MCF 10A (cell line): ENCODE results near the gene CDK14. TPM values are rescaled to one million over a fixed set of nuclear protein-coding genes. Genes with fewer than 3 reads are reported as not detected.

Experiments
- BruUV-seq: library from RNA; stranded (reverse); fragments of 400-500 nt; replicated peaks from 2 replicates; lab custom pipeline; 2021; lab: Mats Ljungman, UMichigan
- CTCF ChIA-PET: fragments of 300-600 bp; sonication (Branson Sonifier 250); formaldehyde crosslinking; extraction: SDS; loops from one replicate; lab custom pipeline; 2021; ENCODE audit warnings: antibody characterized with exemption, inconsistent platforms; lab: Yijun Ruan, JAX
- POLR2A ChIA-PET: fragments of 300-600, 350-650 bp; sonication (Branson Sonifier 250); formaldehyde crosslinking; extraction: SDS; loops from one replicate; lab custom pipeline; 2020; ENCODE audit warnings: antibody characterized with exemption, inconsistent platforms; lab: Yijun Ruan, JAX
- DNase-seq: peaks from one replicate; pipeline ENCODE4 v3.0.0-alpha.2; 2018; ENCODE audit not compliant: unreplicated experiment
- H3K27ac Mint-ChIP-seq: one replicate; pipeline ENCODE4 v1.8.0; 2022; ENCODE audit warnings: mild to moderate bottlenecking, low read depth, mixed read lengths; ENCODE audit not compliant: unreplicated experiment
- H3K27me3 Mint-ChIP-seq: one replicate; pipeline ENCODE4 v1.8.0; 2022; ENCODE audit warnings: mixed read lengths; ENCODE audit not compliant: insufficient read depth, unreplicated experiment
- H3K36me3 Mint-ChIP-seq: one replicate; pipeline ENCODE4 v1.8.0; 2022; ENCODE audit warnings: mild to moderate bottlenecking, moderate library complexity, mixed read lengths; ENCODE audit not compliant: insufficient read depth, unreplicated experiment
- H3K4me1 Mint-ChIP-seq: one replicate; pipeline ENCODE4 v1.8.0; 2022; ENCODE audit warnings: mixed read lengths; ENCODE audit not compliant: insufficient read depth, unreplicated experiment
- H3K4me3 Mint-ChIP-seq: one replicate; pipeline ENCODE4 v1.8.0; 2022; ENCODE audit warnings: mild to moderate bottlenecking, moderate library complexity, mixed read lengths; ENCODE audit not compliant: unreplicated experiment
- H3K9me3 Mint-ChIP-seq: one replicate; pipeline ENCODE4 v1.8.0; 2022; ENCODE audit warnings: mixed read lengths; ENCODE audit not compliant: unreplicated experiment
- intact Hi-C: fragments of 100-400 bp; cut with micrococcal nuclease; formaldehyde crosslinking; loops from 2 replicates; pipeline ENCODE4 v1.14.1; 2022
- total RNA-seq: library from RNA; stranded (reverse); gene quantifications from 2 replicates; pipeline ENCODE4 v1.2.3, GENCODE V29; 2022
- TF ChIP-seq, protein P1 (sequence below): fragments of 200-600 bp; IDR thresholded peaks from one replicate; pipeline ENCODE4 v1.8.0; 2022; ENCODE audit warnings: antibody characterized with exemption, mild to moderate bottlenecking; ENCODE audit not compliant: unreplicated experiment

CDK14 gene
- total RNA-seq, 1 experiment from 2014 or later: 32.0 TPM

DNA sequence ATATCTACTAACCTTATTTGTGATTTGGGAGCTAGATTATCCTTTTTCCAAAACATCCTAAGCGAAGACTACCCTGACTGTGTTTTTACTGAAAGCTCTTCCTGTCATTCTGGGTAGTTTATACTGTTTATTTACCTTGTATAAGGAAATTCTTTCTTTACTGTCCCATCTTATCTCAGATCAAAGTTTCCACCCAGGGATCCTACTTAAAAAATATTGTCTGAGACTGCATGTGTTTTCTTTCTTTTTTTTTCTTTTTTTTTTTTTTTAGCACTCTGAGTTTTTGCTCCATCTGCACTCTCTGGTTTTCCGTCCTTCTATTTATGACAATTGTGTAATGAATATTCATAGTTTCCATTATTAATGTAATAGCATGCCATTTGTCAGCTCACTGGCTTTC lies 26.5 kb downstream of the CDK14 start:
- POLR2A ChIA-PET: interaction anchor here (5.6 to 10.5 kb wide), 2 partner anchors 15 to 26 kb away, joined by 76 to 120 read pairs; partner anchors contain the start of gene CDK14
- H3K4me1 Mint-ChIP-seq: peaks cover 43% of the 10 kb centered on the region
- H3K4me3 Mint-ChIP-seq: no peak overlapping the region
- H3K36me3 Mint-ChIP-seq: no peaks in the 10 kb centered on the region
- no peaks in the 10 kb centered on the region for H3K27me3 Mint-ChIP-seq
- TF ChIP-seq, protein P1, sequence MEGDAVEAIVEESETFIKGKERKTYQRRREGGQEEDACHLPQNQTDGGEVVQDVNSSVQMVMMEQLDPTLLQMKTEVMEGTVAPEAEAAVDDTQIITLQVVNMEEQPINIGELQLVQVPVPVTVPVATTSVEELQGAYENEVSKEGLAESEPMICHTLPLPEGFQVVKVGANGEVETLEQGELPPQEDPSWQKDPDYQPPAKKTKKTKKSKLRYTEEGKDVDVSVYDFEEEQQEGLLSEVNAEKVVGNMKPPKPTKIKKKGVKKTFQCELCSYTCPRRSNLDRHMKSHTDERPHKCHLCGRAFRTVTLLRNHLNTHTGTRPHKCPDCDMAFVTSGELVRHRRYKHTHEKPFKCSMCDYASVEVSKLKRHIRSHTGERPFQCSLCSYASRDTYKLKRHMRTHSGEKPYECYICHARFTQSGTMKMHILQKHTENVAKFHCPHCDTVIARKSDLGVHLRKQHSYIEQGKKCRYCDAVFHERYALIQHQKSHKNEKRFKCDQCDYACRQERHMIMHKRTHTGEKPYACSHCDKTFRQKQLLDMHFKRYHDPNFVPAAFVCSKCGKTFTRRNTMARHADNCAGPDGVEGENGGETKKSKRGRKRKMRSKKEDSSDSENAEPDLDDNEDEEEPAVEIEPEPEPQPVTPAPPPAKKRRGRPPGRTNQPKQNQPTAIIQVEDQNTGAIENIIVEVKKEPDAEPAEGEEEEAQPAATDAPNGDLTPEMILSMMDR: no peak
- BruUV-seq: no TSS peak
- CTCF ChIA-PET: interaction anchor here (0.5 to 9.3 kb wide), 6 partner anchors 8 to 1319 kb away, joined by 3 to 118 read pairs (median 4); no protein-coding TSS in a partner anchor
- H3K9me3 Mint-ChIP-seq: no peaks in the 10 kb centered on the region
- H3K27ac Mint-ChIP-seq: no peak overlapping the region
- DNase-seq: no peak
- intact Hi-C loops: no loop called here

DNA sequence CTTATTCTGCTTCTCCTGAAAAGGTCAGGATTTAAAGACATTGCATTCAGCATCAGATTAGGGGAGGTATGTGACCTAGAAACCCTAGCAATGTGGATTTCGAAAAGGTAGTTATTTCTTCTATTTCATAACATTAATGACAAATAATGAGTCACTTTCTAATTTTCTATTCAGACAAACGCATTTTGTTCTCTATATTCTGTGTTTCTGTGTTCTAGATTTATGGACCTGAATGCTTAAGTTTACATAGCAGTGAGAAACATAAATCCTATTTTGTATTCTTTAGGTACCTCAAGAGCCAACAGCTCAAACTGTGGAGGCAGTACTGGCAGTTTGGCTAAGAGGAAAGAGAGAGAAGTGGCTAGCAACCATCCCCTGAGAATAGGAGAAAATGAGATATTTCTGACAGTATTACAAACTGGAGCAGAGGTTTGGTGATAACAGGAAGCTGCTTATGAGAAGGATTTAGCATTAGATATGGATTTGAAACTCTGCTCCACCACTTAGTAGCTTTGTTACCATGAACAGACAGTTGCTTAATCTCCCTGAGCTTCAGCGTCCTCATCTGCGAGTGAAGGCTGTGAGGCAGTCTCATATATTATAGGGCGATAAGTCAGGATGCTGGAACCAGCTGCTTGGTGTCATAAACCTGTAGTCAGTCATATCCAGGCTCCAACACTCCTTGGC lies 28.2 kb downstream of the CDK14 start:
- peaks cover 41% of the 10 kb centered on the region for H3K4me1 Mint-ChIP-seq
- no TSS peak for BruUV-seq
- ChIA-PET POLR2A (interaction anchor here (0.8 to 10.5 kb wide), 8 partner anchors 11 to 169 kb away, joined by 3 to 120 read pairs (median 6); partner anchors contain the start of gene CDK14), CTCF (interaction anchor here (0.6 to 9.3 kb wide), 7 partner anchors 17 to 172 kb away, joined by 3 to 118 read pairs (median 6); partner anchors contain the start of gene CDK14)
- H3K27me3 Mint-ChIP-seq: no peaks in the 10 kb centered on the region
- H3K4me3 Mint-ChIP-seq: peak overlapping the region; percentile 41
- TF ChIP-seq, protein P1: no peak
- H3K36me3 Mint-ChIP-seq: no peaks in the 10 kb centered on the region
- H3K27ac Mint-ChIP-seq: peak overlapping the region; percentile 83
- H3K9me3 Mint-ChIP-seq: no peaks in the 10 kb centered on the region
- peak; percentile 38 for DNase-seq
- intact Hi-C loops: no loop called here

DNA sequence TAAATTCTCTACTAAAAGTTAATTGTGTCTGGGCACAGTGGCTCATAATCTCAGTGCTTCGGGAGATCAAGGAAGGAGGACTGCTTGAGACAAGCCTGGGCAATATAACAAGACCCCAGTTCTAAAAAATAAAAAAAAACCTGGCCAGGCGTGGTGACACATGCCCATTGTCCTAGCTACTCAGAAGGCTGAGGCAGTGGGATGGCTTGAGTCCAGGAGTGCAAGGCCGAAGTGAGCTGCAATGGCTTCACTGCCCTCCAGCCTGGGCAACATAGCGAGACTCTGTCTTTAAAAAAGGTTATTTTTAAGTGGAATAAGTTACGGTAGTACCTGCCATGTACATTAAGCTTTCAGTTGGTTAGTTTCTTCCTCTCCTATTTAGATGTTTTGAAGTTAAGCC lies 28.9 kb downstream of the CDK14 start:
- peak; percentile 35 for DNase-seq
- Mint-ChIP-seq H3K27ac (peak overlapping the region; percentile 83), H3K4me1 (peaks cover 44% of the 10 kb centered on the region), H3K9me3 (no peaks in the 10 kb centered on the region), H3K27me3 (no peaks in the 10 kb centered on the region), H3K36me3 (no peaks in the 10 kb centered on the region), H3K4me3 (peak overlapping the region; percentile 41)
- POLR2A ChIA-PET: interaction anchor here (0.7 to 10.5 kb wide), 9 partner anchors 12 to 408 kb away, joined by 3 to 120 read pairs (median 5); partner anchors contain the start of gene CDK14
- CTCF ChIA-PET: interaction anchor here (0.6 to 9.3 kb wide), 10 partner anchors 18 to 172 kb away, joined by 3 to 118 read pairs (median 6); partner anchors contain the start of gene CDK14
- intact Hi-C loops: no loop called here
- no TSS peak for BruUV-seq
- TF ChIP-seq, protein P1: no peak

DNA sequence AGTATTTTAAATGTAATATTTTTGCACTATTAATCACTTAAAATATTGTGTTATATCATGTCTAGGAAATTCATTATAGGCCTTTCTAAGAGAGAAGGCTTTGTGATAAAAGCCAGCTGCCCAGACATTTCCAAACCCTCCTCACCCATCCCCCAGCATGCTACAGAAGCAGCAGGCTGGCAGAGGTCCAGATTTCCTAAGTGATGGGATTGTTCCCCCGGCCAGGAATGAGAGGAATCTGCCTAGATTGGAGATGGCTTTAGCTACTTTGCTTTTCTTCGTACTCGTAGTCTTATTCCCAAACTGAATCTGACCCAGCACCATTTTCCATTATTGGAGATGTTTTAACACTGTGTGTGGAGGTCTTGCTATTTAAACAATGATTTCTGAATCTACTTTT lies 29.4 kb downstream of the CDK14 start:
- peak; percentile 66 for DNase-seq
- intact Hi-C loops: no loop called here
- TF ChIP-seq, protein P1: no peak
- Mint-ChIP-seq H3K4me3 (peak overlapping the region; percentile 38), H3K9me3 (no peaks in the 10 kb centered on the region), H3K36me3 (no peaks in the 10 kb centered on the region), H3K4me1 (peaks cover 44% of the 10 kb centered on the region), H3K27me3 (no peaks in the 10 kb centered on the region), H3K27ac (peak overlapping the region; percentile 90)
- no TSS peak for BruUV-seq
- CTCF ChIA-PET: interaction anchor here (0.6 to 9.3 kb wide), 13 partner anchors 18 to 409 kb away, joined by 3 to 118 read pairs (median 5); partner anchors contain the start of gene CDK14
- POLR2A ChIA-PET: interaction anchor here (0.5 to 10.5 kb wide), 8 partner anchors 18 to 1819 kb away, joined by 3 to 120 read pairs (median 6); partner anchors contain the start of gene CDK14
